Measurements from ENCODE around the gene SMOC2.

The SMOC2 gene

DNA sequence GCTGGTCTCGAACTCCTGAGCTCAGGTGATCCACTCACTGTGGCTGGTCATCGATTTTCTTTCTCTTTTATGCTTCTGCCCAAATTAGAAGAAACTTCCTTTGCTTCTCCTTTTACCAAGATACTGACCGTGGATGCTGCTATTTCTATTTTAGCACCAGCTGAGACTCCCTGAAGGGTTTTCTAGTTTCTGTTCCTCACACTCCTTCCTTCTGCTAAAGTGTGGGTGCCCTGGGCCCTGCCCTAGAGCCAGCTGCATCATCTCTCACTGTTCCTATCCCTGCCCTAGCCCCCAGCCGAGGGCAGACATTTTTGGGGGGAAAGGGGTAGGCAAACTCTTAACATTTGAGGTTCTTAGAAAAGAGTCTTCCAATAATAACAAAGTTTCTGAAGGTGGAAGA, 6.3 kb downstream of the SMOC2 start:
- Histone ChIP-seq H2AFZ (ENCODE audit: low read depth, low read length) (no peak overlapping the region), H3K9me3 (ENCODE audit: insufficient read depth, low read length) (no peaks in the 10 kb centered on the region), H3K4me2 (ENCODE audit: low read length) (no peak overlapping the region), H3K36me3 (replicated peaks; ENCODE audit: low read depth, low read length) (no peaks in the 10 kb centered on the region), H3K4me3 (ENCODE audit: low read length) (no peak overlapping the region), H3K9ac (ENCODE audit: low read length) (no peak overlapping the region), H3K79me2 (ENCODE audit: low read length) (no peaks in the 10 kb centered on the region), H3K4me1 (ENCODE audit: low read length) (peaks cover 2% of the 10 kb centered on the region; the same call in 1 of the 2 replicates), H3K27ac (ENCODE audit: low read length) (no peak overlapping the region), H4K20me1 (ENCODE audit: insufficient read depth, low read length) (no peaks in the 10 kb centered on the region), H3K27me3 (ENCODE audit: low read depth, low read length) (no peaks in the 10 kb centered on the region)
- TF ChIP-seq, protein P1, sequence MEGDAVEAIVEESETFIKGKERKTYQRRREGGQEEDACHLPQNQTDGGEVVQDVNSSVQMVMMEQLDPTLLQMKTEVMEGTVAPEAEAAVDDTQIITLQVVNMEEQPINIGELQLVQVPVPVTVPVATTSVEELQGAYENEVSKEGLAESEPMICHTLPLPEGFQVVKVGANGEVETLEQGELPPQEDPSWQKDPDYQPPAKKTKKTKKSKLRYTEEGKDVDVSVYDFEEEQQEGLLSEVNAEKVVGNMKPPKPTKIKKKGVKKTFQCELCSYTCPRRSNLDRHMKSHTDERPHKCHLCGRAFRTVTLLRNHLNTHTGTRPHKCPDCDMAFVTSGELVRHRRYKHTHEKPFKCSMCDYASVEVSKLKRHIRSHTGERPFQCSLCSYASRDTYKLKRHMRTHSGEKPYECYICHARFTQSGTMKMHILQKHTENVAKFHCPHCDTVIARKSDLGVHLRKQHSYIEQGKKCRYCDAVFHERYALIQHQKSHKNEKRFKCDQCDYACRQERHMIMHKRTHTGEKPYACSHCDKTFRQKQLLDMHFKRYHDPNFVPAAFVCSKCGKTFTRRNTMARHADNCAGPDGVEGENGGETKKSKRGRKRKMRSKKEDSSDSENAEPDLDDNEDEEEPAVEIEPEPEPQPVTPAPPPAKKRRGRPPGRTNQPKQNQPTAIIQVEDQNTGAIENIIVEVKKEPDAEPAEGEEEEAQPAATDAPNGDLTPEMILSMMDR (IDR thresholded peaks at IDR 0.05; ENCODE audit: low read depth, low read length), result no peak
- no peak for TF ChIP-seq EZH2phosphoT487 (IDR thresholded peaks at IDR 0.05; ENCODE audit: low read depth)

GRCh38 chr6:168447700-168448099, 6.7 kb downstream of the SMOC2 start:
- Histone ChIP-seq H3K27ac (ENCODE audit: low read length) (no peak overlapping the region), H3K27me3 (ENCODE audit: low read depth, low read length) (no peaks in the 10 kb centered on the region), H3K4me3 (ENCODE audit: low read length) (no peak overlapping the region), H3K4me2 (ENCODE audit: low read length) (no peak overlapping the region), H2AFZ (ENCODE audit: low read depth, low read length) (no peak overlapping the region), H3K36me3 (replicated peaks; ENCODE audit: low read depth, low read length) (no peaks in the 10 kb centered on the region), H3K79me2 (ENCODE audit: low read length) (no peaks in the 10 kb centered on the region), H3K4me1 (ENCODE audit: low read length) (peaks cover 2% of the 10 kb centered on the region; the same call in 1 of the 2 replicates), H3K9ac (ENCODE audit: low read length) (no peak overlapping the region), H3K9me3 (ENCODE audit: insufficient read depth, low read length) (no peaks in the 10 kb centered on the region), H4K20me1 (ENCODE audit: insufficient read depth, low read length) (no peaks in the 10 kb centered on the region)
- no peak for TF ChIP-seq EZH2phosphoT487 (IDR thresholded peaks at IDR 0.05; ENCODE audit: low read depth)

DNA sequence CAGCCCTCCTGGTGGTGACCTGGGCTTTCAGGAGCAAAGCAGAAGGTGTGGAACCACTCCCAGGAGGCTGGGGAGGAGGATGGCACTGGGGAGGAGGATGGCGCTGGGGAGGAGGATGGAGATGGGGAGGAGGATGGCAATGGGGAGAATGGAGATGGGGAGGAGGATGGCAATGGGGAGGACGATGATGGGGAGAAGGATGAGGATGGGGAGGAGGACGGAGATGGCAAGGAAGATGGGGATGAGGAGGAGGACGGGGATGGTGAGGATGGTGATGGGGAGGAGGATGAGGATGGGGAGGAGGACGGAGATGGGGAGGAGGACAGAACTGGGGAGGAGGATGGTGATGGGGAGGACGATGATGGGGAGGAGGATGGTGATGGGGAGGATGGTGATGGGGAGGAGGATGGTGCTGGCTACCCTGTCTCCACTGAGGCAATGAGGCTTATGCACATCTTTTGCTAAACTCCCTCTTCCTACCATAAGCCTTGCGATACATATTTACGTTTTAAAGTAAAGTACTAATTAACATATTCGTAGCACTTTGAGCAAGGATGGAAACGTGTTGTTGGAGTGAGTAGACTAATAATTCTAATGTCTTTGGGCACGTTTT, 7.4 kb downstream of the SMOC2 start:
- H3K4me3 ChIP-seq (ENCODE audit: low read length), result no peak overlapping the region
- H3K4me2 ChIP-seq (ENCODE audit: low read length), result no peak overlapping the region
- H3K27ac ChIP-seq (ENCODE audit: low read length), result no peak overlapping the region
- H3K4me1 ChIP-seq (ENCODE audit: low read length), result peaks cover 2% of the 10 kb centered on the region; the same call in 1 of the 2 replicates
- H3K9ac ChIP-seq (ENCODE audit: low read length), result no peak overlapping the region
- H3K27me3 ChIP-seq (ENCODE audit: low read depth, low read length), result no peaks in the 10 kb centered on the region
- H2AFZ ChIP-seq (ENCODE audit: low read depth, low read length), result no peak overlapping the region
- no peaks in the 10 kb centered on the region for H3K36me3 ChIP-seq (replicated peaks; ENCODE audit: low read depth, low read length)
- H3K9me3 ChIP-seq (ENCODE audit: insufficient read depth, low read length), result no peaks in the 10 kb centered on the region
- TF ChIP-seq, protein P1 (IDR thresholded peaks at IDR 0.05; ENCODE audit: low read depth, low read length), result no peak
- no peak for TF ChIP-seq EZH2phosphoT487 (IDR thresholded peaks at IDR 0.05; ENCODE audit: low read depth)
- no peaks in the 10 kb centered on the region for H4K20me1 ChIP-seq (ENCODE audit: insufficient read depth, low read length)
- no peaks in the 10 kb centered on the region for H3K79me2 ChIP-seq (ENCODE audit: low read length)

DNA sequence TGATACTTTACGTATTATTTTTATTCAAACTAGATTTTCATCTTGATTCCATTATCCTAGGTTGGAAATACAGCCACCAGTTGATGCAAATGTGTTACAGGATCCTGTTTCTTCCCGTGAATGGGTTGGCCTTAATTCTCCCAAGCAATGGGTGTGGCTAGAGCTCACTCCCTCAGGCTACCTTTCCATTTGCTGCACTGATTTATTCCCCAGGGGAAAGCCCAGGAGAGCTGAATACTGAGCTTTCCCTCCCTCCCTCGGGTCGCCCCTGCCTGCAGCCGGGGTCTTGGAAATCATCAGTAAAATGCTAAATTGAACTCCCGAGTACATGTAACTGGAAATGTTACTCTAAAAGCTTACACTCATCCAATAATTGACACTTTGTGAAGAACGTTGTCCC, 9.9 kb downstream of the SMOC2 start:
- TF ChIP-seq, protein P1 (IDR thresholded peaks at IDR 0.05; ENCODE audit: low read depth, low read length), result no peak
- TF ChIP-seq EZH2phosphoT487 (IDR thresholded peaks at IDR 0.05; ENCODE audit: low read depth), result no peak
- Histone ChIP-seq H4K20me1 (ENCODE audit: insufficient read depth, low read length) (no peaks in the 10 kb centered on the region), H3K36me3 (replicated peaks; ENCODE audit: low read depth, low read length) (no peaks in the 10 kb centered on the region), H3K27me3 (ENCODE audit: low read depth, low read length) (no peaks in the 10 kb centered on the region), H3K4me2 (ENCODE audit: low read length) (no peak overlapping the region), H3K4me1 (ENCODE audit: low read length) (peaks cover 2% of the 10 kb centered on the region; the same call in 1 of the 2 replicates), H2AFZ (ENCODE audit: low read depth, low read length) (no peak overlapping the region), H3K27ac (ENCODE audit: low read length) (no peak overlapping the region), H3K9me3 (ENCODE audit: insufficient read depth, low read length) (no peaks in the 10 kb centered on the region), H3K9ac (ENCODE audit: low read length) (no peak overlapping the region), H3K4me3 (ENCODE audit: low read length) (no peak overlapping the region), H3K79me2 (ENCODE audit: low read length) (no peaks in the 10 kb centered on the region)

Data from OCI-LY3 (cell line).